ENCODE measurements around the gene TMX1.

Gene TMX1

DNA sequence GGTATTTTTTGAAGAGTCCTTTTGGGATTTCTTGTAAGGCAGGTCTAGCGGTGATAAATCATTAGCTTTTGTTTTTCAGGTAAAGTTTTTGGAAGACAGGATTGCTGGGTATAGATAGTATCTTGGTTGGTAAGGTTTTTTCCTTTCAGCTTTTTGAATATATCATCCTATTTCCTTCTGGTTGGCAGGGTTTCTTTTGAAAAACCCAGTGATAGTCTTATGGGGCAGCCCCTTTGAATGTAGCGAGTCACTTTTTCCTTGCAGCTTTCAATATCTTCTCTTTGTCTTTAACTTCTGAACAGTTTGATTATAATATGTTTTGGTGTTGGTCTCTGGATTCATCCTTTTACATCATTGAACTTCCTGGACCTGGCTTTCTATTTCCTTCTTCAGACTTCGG lies 20.2 kb downstream of the TMX1 start:
- no peaks in the 10 kb centered on the region for H3K4me1 ChIP-seq (ENCODE audit: insufficient read depth, poor library complexity, severe bottlenecking)
- peaks cover 4% of the 10 kb centered on the region for H3K9me3 ChIP-seq (ENCODE audit: severe bottlenecking)
- H3K4me3 ChIP-seq (ENCODE audit: severe bottlenecking) = no peak overlapping the region
- DNase-seq (ENCODE audit: low spot score) (no peak), ATAC-seq (ENCODE audit: low read depth) (no peak)
- peaks cover 37% of the 10 kb centered on the region for H3K36me3 ChIP-seq (ENCODE audit: low read depth)
- no peaks in the 10 kb centered on the region for H3K27me3 ChIP-seq (ENCODE audit: insufficient read depth, poor library complexity, severe bottlenecking)
- TF ChIP-seq, protein P1, sequence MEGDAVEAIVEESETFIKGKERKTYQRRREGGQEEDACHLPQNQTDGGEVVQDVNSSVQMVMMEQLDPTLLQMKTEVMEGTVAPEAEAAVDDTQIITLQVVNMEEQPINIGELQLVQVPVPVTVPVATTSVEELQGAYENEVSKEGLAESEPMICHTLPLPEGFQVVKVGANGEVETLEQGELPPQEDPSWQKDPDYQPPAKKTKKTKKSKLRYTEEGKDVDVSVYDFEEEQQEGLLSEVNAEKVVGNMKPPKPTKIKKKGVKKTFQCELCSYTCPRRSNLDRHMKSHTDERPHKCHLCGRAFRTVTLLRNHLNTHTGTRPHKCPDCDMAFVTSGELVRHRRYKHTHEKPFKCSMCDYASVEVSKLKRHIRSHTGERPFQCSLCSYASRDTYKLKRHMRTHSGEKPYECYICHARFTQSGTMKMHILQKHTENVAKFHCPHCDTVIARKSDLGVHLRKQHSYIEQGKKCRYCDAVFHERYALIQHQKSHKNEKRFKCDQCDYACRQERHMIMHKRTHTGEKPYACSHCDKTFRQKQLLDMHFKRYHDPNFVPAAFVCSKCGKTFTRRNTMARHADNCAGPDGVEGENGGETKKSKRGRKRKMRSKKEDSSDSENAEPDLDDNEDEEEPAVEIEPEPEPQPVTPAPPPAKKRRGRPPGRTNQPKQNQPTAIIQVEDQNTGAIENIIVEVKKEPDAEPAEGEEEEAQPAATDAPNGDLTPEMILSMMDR (IDR thresholded peaks at IDR 0.05; ENCODE audit: poor library complexity, severe bottlenecking) = no peak
- no peak overlapping the region for H3K27ac ChIP-seq (ENCODE audit: poor library complexity, severe bottlenecking)

DNA sequence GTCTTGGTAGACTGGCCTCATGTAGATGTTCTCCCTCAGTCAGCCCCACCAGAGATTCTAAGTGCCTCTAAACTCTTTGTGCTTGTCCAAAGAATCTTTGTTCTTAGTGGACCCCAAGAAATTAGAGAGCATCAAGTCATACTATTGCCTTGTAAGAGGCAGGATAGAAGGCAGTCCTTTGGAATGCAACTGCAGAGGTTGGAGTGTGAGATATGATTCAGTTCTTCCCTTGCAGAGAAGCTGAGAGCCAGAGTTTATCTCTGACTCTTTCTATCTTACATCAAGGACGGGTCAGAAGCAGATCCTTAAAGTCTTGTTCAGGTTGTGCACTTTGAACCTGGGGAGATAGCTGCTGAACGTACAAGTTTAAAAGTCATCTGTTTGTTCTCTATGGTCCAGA lies 21.1 kb downstream of the TMX1 start:
- Histone ChIP-seq H3K4me1 (ENCODE audit: insufficient read depth, poor library complexity, severe bottlenecking) (no peaks in the 10 kb centered on the region), H3K9me3 (ENCODE audit: severe bottlenecking) (peaks cover 4% of the 10 kb centered on the region), H3K27me3 (ENCODE audit: insufficient read depth, poor library complexity, severe bottlenecking) (no peaks in the 10 kb centered on the region), H3K36me3 (ENCODE audit: low read depth) (peaks cover 28% of the 10 kb centered on the region), H3K27ac (ENCODE audit: poor library complexity, severe bottlenecking) (no peak overlapping the region), H3K4me3 (ENCODE audit: severe bottlenecking) (no peak overlapping the region)
- TF ChIP-seq, protein P1 (IDR thresholded peaks at IDR 0.05; ENCODE audit: poor library complexity, severe bottlenecking) = no peak
- ATAC-seq (ENCODE audit: low read depth) (no peak), DNase-seq (ENCODE audit: low spot score) (no peak)

DNA sequence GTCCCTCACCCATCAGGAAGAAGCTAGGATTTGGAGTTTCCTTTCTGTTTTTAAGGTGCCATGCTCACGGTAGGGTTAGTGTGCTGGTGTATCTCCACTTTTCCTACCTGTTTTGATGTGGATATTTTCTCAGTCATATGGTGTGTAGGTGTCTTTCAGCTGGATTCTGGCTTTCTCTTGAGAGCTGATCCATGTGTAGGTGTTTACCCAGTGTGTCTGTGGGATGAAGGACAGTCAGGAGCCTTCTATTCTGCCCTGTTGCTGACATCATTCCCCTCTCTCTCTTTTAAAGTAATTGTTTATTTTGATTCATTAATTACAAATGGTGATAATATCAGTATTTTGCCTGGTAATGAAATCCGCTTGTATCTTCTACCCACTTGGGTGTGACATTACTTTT lies 22.8 kb downstream of the TMX1 start:
- no peak for ATAC-seq (ENCODE audit: low read depth)

DNA sequence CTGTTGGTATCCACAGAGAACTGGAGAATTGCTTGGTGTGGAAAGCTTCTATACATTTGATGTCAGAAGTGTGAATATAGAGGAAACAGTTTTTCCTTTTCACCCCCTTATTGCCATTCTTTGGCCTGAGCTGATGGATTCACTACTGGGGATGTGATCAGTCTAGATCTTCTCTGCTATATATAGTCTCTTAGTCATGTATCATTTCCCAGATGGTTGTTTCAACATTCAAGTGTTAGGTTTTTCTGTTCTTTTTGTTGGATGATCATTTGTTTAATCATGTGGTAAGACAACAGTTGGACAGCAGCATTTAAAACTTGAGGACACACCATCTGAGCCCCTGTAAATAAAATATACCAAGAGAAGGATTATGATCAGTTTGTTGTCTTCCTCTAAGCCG lies 29.6 kb downstream of the TMX1 start:
- DNase-seq (ENCODE audit: low spot score) = no peak
- TF ChIP-seq, protein P1 (IDR thresholded peaks at IDR 0.05; ENCODE audit: poor library complexity, severe bottlenecking) = no peak
- ATAC-seq (ENCODE audit: low read depth) = no peak
- Histone ChIP-seq H3K27ac (ENCODE audit: poor library complexity, severe bottlenecking) (no peak overlapping the region), H3K4me3 (ENCODE audit: severe bottlenecking) (no peak overlapping the region), H3K36me3 (ENCODE audit: low read depth) (no peaks in the 10 kb centered on the region), H3K9me3 (ENCODE audit: severe bottlenecking) (no peaks in the 10 kb centered on the region), H3K27me3 (ENCODE audit: insufficient read depth, poor library complexity, severe bottlenecking) (no peaks in the 10 kb centered on the region), H3K4me1 (ENCODE audit: insufficient read depth, poor library complexity, severe bottlenecking) (no peaks in the 10 kb centered on the region)

More for the DNA sequence above, 22.8 kb downstream of the TMX1 start:
- Histone ChIP-seq H3K27me3 (ENCODE audit: insufficient read depth, poor library complexity, severe bottlenecking) (no peaks in the 10 kb centered on the region), H3K36me3 (ENCODE audit: low read depth) (peaks cover 13% of the 10 kb centered on the region), H3K4me3 (ENCODE audit: severe bottlenecking) (no peak overlapping the region), H3K9me3 (ENCODE audit: severe bottlenecking) (peaks cover 4% of the 10 kb centered on the region), H3K27ac (ENCODE audit: poor library complexity, severe bottlenecking) (no peak overlapping the region), H3K4me1 (ENCODE audit: insufficient read depth, poor library complexity, severe bottlenecking) (no peaks in the 10 kb centered on the region)
- DNase-seq (ENCODE audit: low spot score) = no peak
- TF ChIP-seq, protein P1 (IDR thresholded peaks at IDR 0.05; ENCODE audit: poor library complexity, severe bottlenecking) = no peak

DNA sequence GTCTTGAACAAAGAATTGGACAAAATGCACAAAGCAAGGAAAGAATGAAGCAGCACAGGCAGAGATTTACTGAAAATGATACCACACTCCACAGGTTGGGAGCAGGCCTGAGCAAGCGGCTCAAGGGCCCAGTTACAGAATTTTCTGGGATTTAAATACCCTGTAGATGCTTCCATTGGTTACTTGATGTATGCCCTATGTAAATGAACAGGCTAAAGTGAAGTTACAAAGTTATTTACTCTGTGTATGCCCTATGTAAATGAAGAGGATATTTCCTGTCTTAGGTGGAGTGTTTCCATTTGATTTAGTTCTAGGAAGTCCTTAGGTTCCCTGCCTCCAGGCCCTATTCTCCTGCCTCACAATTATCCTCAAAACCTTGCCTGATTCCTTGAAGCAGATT lies 36.6 kb downstream of the TMX1 start:
- no peaks in the 10 kb centered on the region for H3K9me3 ChIP-seq (ENCODE audit: severe bottlenecking)
- TF ChIP-seq, protein P1 (IDR thresholded peaks at IDR 0.05; ENCODE audit: poor library complexity, severe bottlenecking) = no peak
- no peaks in the 10 kb centered on the region for H3K4me1 ChIP-seq (ENCODE audit: insufficient read depth, poor library complexity, severe bottlenecking)
- no peaks in the 10 kb centered on the region for H3K27me3 ChIP-seq (ENCODE audit: insufficient read depth, poor library complexity, severe bottlenecking)
- no peaks in the 10 kb centered on the region for H3K36me3 ChIP-seq (ENCODE audit: low read depth)
- no peak overlapping the region for H3K4me3 ChIP-seq (ENCODE audit: severe bottlenecking)
- H3K27ac ChIP-seq (ENCODE audit: poor library complexity, severe bottlenecking) = no peak overlapping the region
- DNase-seq (ENCODE audit: low spot score) (no peak), ATAC-seq (ENCODE audit: low read depth) (no peak)

Data from RWPE2 (cell line).